Measurements from ENCODE around the gene PKP3.
"Not testable (repeated sequence)": the region's sequence is repeated elsewhere in the genome, so short reads cannot be mapped to it uniquely, and the experiment has no call there.

The PKP3 gene

DNA sequence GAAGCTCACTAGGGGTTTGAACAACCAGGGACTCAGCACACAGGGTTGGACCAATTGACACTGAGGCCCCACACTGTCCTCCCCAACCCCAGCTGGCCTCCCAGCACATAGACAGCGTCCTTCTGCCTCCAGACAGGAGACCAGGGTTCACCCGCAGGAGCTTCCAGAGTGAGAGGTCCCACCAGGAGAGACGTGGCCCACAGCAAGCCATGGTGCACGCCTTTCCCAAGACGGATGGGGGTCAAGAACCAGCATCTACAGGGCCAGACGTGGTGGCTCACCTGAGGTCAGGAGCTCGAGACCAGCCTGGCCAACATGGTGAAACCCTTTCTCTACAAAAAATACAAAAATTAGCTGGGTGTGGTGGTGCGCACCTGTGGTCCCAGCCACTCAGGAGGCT is 32.8 kb downstream of the PKP3 start:
- DNase-seq (ENCODE audit: low spot score), result no peak

DNA sequence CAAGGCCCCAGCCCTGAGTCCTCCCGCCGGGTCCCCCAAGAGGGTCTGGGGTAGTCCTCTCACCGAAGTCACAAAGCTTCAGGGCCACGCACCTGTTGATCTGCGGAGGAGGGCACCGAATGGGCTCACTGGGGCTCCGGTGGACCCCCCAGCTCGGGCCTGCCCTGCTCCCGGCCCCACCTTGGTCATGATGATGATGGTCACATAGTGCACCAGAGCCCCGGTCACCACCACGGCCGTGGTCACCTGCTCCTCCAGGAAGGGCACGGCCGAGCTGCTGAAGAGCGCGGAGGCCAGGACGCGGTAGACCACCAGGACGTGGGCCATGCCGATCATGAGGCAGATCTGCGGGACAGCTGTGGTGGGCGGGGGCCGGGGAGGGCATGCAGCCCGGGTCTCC is 34.3 kb downstream of the PKP3 start:
- DNase-seq (ENCODE audit: low spot score), result no peak

DNA sequence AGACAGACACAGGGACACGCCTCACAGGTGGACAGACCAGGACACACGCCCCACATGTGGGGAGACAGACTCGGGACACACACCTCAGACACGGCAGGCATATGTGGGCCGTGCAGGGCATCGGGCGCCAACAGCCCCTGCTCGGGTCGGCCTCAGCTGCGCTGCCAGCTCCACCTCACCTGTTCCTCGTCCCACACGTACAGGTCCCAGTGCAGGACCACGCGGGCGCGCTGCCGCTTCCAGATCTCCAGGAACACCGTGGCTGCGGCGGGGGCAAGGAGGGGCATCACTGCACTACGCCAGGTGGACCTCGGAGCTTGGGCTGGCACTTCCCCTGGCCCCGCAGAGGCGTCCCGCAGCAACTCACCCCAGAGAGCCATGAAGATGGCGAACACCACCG is 35.4 kb downstream of the PKP3 start:
- no peak for DNase-seq (ENCODE audit: low spot score)

DNA sequence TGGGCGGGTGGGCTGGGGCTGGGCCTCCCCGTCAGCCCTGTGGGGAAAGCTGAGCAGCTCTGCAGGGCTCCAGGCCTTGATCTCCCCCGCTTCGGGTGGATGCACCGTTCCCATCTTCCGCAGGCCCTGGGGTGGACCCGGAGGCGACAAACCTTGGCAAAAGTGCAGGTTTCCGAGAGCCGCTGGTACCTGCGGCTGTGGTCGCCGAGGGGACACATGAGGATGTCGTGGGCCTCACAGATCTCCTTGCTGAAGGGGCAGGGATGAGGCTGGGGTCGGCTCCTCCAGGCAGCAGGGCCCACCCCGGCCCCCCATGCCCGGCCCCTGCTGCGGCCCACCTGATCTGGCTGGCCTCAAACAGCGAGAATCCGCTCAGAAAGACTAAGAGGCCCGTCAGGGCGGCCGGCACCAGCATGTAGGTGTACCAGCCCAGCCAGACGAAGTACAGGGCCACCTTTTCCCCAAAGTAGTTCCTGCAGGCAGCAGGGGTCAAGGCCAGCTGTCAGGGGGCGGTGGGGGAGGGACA is 36.0 kb downstream of the PKP3 start:
- no peak for DNase-seq (ENCODE audit: low spot score)

DNA sequence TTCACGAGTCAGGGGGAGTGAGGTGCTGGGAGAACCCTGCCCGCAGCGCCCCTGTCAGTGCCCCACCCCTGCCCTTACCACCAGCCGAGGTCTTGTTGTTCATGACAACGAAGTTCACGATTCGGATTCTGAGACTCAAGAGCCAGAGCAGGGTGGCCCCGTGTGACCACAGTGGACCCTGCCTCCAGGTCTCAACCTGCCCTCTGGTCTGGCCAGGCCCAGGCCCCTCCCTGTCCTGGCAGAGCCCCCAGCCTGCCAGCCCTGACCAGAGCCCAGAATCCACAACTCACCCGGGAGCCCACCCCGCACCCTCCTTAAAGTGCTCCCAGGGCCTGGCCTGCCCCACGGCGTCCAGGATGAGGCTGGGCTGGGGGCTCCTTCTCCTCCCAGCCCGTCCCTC is 37.9 kb downstream of the PKP3 start:
- no peak for DNase-seq (ENCODE audit: low spot score)

DNA sequence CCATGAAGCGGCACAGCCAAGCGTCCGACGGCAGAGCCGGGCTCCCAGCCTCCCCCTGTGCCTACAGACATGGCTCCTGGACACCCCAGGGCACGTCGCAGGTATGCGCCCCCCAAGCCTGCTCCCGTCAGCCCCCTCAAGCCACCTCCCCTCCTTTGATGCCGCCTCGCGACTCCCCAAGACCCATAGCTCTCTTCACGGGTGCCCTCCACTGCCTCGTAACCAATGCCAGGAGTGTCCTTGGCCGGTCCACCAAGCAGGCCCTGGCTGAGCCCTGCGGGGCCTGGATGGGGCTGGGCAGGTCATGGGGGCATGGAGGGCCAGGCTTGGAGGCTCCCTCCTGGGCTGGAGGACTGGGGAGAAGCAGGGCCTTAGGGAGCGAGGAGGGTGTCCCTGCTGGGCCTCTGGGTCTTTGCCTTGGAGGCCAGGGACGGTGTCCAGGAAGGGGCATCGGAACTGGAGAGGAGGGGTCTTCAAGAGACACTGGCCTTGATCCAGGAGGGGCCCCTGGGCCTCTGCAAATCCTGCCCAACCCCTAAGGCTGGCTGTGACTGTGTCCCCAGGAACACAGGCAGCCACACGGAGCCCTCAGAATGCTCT is 38.6 kb downstream of the PKP3 start:
- DNase-seq (ENCODE audit: low spot score), result no peak

DNA sequence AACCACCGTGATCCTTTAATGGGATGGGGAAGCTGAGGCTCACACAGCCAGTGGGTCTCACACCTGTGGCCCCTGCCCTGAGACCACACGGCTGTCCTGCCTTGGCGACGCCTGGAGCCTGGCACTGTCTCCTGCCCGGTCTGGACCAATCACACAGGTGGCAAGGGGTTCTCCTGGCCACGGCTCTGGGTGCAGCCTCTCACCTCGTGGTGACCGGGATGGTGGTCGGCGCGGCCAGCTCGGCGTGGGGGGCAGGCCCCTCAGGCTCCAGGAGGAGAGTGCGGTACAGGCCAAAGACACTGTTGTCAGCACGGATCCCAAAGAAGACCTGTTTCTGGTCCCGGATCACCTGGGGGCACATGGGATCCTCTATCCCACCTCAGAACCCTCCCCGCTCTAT is 39.1 kb downstream of the PKP3 start:
- no peak for DNase-seq (ENCODE audit: low spot score)

DNA sequence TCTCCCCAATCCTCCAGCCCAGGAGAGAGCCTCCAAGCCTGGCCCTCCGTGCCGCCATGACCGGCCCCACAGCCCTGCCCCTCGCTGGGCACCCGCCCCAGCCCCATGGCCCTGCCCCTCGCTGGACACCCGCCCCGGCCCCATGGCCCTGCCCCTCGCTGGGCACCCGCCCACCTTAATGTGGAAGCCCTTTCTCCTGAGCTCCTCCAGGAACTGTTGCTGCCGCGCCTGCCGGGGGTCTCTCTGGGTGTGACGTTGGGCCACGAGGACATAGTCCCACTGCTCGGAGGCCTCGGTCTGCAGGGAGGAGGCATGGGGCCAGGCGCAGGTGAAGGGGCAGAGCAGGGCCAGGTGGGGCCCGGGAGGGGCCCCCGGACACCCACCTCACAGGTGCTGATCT is 39.6 kb downstream of the PKP3 start:
- no peak for DNase-seq (ENCODE audit: low spot score)

DNA sequence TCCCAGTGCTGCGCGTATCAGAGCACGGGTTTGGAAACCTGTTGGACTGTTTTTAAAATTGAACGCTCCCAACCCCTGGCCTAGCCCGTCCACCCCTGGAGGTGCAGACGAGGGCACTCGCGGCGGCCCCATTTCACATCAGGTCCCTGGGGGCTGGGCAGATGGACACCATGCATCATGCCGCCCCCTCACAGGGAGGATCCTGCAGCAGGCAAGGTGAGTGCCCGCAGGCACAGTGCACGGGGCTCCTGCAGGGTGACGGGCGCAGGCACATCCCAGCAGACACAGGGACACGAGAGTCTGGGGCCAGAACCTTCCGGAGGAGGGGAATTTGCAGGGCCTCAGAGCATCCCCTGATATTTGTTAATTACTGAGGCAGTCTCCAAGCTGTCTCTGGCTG is 40.5 kb downstream of the PKP3 start:
- DNase-seq (ENCODE audit: low spot score), result no peak

DNA sequence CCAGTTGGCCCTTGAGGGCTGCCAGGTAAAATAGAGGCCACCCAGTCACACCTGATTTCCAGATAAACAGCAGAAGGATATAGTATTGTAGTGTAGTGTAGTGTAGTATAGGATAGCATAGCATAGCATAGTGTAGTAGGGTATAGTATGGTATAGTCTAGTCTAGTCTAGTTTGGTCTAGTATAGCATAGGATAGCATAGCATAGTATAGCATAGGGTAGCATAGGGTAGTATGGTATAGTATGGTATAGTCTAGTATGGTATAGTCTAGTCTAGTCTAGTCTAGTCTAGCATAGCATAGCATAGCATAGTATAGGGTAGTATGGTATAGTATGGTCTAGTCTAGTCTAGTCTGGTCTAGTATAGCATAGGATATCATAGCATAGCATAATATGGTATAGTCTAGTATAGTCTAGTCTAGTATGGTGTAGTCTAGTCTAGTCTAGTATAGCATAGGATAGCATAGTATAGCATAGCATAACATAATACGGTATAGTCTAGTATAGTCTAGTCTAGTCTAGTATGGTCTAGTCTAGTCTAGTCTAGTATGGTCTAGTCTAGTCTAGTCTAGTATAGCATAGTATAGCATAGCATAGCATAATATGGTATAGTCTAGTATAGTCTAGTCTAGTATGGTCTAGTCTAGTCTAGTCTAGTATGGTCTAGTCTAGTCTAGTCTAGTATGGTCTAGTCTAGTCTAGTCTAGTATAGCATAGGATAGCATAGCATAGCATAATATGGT is 41.2 kb downstream of the PKP3 start:
- DNase-seq (ENCODE audit: low spot score), result not testable (repeated sequence)

DNA sequence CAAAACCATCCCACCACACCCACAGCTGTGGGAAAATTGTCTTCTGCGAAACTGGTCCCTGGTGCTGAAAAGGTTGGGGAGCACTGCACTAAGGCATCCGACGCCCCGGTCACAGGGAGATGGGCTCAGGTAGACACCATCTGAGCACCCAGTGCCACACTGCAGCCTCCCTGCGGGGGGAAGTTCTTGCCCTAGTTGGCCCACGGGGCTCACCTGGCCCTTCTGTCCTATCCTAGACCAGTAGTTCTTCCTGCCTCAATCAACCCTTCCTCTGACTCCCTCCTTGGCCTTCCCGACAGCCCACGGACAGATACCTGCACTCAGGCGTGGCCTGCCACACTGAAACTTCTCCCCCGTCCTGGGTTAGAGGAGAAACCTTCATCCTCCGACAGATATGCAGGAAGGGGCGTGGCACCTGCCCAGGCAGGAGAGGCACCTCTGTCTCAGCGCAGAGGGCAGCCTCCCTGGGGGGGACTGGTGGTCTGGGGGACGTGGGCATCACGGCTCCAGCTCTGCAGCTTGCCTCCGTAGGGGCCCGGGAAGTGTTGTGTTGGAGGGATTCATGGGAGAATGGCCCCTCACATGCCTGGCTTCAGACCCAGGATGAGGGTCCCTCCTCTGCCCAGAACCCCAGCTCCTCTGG is 43.3 kb downstream of the PKP3 start:
- no peak for DNase-seq (ENCODE audit: low spot score)

DNA sequence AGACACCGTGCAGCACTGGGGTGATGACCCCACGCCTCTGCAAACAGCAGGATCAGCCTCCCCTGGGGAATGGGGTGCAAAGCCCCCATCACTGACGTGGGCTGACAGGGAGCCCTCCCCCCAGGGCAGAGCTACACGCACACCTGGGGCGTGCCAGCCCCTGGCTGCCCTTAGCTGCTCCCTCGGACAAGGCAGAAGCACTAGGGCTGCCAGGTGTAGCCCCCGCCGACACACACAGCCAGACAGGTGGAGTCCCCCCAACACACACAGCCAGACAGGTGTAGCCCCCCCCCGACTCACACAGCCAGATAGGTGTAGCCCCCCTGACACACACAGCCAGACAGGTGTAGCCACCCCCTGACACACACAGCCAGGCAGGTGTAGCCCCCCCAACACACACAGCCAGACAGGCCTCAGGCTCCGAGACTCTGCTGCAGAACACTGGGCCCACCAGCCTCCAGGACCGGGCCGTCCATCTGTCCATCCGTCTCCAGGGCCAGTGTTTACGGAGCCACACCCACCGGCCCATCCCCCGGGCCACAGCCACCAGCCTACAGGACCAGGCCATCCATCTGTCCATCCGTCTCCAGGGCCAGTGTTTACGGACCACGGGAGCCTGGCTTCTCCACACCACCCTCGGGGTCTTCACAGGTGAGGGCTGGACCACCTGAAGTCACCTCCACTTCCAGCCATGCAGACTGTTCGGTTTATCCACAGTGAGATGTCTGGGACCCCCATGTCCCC is 44.3 kb downstream of the PKP3 start:
- no peak for DNase-seq (ENCODE audit: low spot score)

DNA sequence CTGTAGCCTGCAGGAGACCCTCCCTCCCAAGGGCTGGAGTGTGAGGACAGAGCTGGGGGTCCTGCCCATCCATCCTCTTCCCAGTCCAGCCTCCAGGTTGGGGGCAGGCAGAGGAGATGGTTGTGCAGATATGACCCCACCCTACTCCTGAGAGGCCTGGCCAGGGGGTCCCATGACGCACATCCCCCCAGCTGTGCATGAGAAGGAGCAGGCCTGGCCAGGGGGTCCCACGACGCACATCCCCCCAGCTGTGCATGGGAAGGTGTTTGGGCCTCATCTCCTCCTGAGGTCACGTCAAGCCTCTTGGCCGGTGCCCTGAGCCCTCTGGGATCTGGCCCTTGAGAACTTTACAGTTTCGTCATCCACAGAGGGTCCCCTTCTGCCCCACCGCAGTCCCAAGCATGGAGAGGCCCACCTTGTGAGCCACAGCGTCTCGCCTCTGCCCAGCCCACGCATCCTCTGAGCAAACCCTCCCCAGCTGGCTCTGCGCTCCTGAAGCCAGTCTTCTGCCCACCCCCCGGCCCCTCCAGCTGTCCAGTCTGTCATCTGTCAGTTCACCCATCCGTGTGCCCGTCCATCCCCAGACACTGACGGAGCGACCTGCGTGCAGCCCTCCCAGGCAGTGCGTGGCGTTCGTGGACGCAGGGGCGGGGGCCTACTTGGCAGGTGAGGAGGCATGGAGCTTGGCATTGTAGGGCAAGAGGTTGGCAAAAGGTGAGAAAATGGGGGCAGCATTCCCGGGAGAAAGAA is 45.5 kb downstream of the PKP3 start:
- no peak for DNase-seq (ENCODE audit: low spot score)

DNA sequence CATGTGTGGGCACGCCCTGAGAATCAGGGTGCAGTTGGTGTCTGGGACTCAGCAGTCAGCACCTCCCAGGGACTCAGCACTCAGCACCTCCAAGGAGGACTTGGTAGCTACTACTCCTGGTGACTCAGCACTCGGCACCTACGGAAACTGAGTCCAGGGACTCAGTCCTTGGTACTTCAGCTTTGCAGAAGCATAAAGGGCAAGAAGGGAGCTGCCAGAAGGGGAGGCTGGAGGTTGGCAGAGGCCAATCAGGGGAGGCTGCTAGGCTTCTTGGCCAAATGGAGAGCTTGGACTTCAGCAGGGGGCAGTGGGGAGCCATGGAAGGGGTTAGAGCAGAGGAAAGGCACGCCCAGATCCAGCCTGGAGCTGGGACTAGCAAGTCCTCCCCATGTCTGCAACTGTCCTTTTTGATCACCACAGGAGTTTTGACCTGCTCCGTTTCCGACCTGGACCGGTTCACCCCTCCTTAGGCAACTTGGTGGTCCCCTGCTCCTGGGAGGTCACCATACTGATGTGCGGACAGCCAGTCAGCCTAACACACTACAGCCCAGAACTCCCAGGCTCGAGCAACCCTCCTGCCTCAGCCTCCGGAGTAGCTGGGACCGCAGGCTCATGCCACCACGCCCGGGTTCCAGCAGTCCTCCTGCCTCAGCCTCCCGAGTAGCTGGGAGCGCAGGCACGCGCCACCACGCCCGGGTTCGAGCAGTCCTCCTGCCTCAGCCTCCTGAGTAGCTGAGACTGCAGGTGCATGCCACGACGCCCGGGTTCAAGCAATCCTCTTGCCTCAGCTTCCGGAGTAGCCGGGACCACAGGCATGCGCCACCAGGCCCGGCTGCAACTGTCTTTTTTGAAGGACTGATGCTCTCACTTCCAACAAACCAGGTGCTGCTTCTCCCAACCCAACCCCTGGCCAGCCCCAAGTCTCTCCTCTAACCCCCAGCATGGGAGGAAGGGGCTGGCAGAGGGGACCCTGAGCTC is 46.3 kb downstream of the PKP3 start:
- no peak for DNase-seq (ENCODE audit: low spot score)

DNA sequence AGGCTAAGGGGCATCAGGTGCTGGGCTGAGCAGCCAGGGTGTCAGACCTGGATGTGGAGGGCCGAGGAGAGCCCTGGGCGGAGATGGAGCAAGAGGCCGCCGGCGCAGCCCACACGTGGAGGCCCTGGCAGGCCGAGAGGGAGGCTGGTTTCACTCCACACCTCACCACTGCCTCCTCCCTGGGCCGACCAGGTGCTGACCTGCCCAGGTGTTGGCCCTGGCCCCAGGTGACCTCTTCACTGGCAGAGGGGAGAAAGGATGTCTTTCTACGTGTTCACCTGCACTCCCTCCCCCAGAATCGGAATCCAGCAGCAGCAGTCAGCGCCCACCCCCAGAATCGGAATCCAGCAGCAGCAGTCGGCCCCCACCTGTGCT is 47.0 kb downstream of the PKP3 start:
- no peak for DNase-seq (ENCODE audit: low spot score)

DNA sequence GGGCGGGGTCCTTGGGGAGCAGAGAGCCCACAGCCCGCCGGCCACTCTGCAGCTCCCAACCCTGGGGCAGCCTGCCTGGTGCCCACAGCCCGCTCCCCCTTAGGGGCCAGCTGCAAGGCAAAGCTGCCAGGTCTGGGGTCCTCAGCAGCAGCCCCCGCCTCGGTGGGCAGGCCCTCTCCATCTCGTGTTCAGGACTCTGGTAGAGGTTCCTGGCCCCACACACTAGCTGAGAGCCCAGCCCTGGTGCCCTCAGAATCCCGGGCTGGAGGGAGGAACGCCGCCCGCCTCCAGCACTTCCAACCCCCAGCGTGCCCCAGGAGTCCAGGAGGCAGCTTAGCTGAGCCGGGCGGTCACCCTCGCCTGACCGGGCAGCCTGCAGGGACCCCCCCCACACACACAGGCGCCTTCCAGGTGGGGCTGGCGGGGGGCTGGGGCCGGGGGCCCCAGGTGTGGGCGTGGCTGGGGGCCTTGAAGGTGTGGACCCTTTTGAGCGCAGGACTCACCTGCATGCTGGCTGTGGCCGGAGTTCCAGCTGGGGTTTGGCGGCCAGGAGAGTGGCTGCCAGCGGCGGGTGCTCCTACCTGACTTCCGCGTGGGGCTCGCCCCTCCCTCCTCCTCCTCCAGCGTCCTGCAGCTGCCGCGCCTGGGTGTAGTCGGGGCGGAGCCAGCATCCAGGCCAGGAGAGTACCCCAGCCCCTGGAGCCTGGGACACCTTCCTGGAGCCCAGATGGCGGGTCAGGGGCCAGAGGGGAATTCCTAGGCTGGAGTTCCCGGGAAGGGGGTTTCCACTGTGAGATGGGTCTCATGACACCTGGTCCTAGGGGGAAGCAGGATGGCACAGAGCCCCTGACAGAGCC is 47.6 kb downstream of the PKP3 start, which contains the start of gene ANO9:
Gene ANO9 (minus strand): TSS at position 594 of the 857 bp plus-strand sequence. CDS start 85 bp downstream, at position 509.
- DNase-seq (ENCODE audit: low spot score), result no peak

DNA sequence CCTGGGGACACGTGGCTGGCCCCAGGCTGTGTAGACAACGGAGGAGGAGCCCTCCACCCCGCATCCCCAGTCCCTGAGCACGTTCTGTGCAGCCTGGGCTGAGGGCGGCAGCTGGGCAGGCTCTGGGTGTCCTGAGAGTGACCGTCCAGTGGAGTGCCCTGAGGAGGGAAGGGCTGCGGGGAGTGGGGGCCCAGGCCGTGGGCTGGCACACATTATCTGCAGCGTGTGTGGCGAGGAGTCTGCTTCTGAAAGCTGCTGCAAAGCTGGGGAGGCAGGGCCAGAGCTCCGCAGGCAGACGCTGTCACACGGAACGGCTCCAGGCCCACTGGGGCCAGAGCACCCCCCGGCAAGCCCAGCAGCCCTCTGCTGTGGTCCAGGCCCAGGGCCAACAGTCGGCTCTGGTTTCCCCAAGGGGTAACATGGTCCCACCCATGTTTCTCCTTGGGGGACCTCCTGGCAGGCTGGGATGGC is 48.6 kb downstream of the PKP3 start:
- no peak for DNase-seq (ENCODE audit: low spot score)

DNA sequence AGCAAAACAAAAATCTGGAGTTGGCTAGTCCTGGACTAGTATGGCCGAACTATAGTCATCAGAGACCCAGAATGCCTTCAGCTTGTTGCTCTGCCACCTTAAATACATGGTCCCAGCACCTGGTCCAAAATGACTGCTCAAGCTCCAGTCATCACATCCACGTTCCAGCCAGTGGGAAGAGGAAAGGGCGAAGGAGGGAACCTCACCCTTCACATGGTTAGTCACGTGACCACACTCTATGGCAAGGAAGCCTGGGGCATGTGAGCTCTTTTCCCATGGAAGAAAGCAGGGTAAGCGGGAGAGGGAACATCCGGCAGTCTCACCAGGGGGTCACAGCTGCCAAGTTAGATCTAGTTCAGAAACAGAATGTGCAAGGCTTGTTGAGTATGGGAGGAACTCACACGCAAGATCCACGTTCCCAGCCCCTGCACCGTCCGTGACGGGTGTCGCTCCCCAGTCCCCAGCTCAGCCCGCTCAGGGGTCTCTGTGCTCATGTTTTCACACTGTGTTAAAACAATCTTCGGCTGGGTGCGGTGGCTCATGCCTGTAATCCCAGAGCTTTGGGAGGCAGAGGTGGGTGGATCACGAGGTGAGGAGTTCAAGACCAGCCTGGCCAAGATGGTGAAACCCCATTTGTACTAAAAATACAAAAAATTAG is 49.7 kb downstream of the PKP3 start:
- peak; percentile 42 for DNase-seq (ENCODE audit: low spot score)

All from GM03348 (cell line).